ENCODE measurements around the gene MSANTD4.
A peak's percentile ranks its signal among the peaks of the same experiment; 100 is the strongest.
"Not testable (repeated sequence)": the region's sequence is repeated elsewhere in the genome, so short reads cannot be mapped to it uniquely, and the experiment has no call there.

MSANTD4 gene

GRCh38 chr11:106012744-106013143, 9.3 kb downstream of the MSANTD4 start:
- DNase-seq (ENCODE audit: low read depth): peak; percentile 34

DNA sequence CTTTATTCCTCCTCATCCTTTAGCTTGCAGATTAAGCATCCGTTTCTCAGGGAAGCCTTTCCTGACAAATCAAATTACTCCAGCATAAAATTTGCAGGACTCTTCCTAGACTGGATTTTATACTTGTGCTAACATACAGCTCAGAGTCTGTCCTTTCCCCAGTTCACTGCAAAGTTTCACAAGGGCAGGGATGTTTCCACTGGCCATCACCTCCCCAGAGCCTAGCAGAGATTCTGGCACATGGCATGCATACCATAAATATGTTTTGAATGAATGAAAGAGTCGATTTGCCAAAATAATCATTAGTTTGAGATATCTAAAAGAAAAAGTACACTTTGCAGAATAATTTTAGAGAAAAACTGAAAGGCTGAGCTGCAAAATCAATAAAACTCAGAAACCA, 10.6 kb downstream of the MSANTD4 start:
- DNase-seq (ENCODE audit: low read depth): peak; percentile 24

- not testable (repeated sequence) for DNase-seq (ENCODE audit: low read depth)
These were observed 18.9 kb downstream of the MSANTD4 start for GRCh38 chr11:106003094-106003493.

- DNase-seq (ENCODE audit: low read depth): peak; percentile 17
These were observed 20.6 kb downstream of the MSANTD4 start for GRCh38 chr11:106001304-106002012.

- DNase-seq (ENCODE audit: low read depth): no peak
These were observed 30.2 kb downstream of the MSANTD4 start for GRCh38 chr11:105991888-105992287.

GRCh38 chr11:105989124-105989523, 32.9 kb downstream of the MSANTD4 start:
- DNase-seq (ENCODE audit: low read depth): no peak

DNA sequence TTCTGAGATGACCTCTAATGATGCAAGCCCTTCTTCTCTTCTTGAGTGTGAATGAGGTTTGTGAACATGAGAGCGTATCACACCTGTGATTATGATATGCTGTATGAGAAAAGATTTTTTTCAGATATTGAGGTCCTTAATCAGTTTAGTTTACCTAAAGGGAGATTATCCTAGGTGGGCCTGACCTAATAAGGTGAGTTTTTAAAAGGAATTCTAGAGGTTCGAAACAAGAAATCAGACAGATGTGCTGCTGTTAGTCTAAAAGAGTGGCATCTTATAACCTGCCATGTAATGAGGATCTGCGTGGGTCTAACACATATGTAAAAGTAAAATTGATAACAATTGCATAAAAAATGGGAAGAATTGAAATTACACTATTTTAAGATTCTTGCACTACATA, 33.8 kb downstream of the MSANTD4 start:
- DNase-seq (ENCODE audit: low read depth): no peak

DNA sequence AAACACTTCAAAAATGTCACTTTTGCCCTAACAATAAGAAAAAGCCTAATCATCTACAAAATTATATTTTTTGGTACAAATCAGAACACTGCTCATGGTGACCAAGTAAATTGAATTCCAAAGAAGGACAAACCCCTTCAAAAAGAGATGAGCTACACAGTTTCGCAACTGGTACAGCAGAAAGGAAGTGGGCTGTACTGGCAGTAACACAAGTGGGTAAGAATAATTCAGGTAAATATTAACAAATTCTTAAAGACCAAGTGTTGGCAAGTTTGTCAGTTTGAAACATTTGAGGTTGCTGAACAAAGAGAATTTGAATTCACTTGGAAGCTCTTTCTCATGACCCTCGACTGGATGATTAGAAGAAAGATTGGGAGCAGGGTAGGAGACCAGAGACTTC, 35.5 kb downstream of the MSANTD4 start:
- DNase-seq (ENCODE audit: low read depth): no peak

DNA sequence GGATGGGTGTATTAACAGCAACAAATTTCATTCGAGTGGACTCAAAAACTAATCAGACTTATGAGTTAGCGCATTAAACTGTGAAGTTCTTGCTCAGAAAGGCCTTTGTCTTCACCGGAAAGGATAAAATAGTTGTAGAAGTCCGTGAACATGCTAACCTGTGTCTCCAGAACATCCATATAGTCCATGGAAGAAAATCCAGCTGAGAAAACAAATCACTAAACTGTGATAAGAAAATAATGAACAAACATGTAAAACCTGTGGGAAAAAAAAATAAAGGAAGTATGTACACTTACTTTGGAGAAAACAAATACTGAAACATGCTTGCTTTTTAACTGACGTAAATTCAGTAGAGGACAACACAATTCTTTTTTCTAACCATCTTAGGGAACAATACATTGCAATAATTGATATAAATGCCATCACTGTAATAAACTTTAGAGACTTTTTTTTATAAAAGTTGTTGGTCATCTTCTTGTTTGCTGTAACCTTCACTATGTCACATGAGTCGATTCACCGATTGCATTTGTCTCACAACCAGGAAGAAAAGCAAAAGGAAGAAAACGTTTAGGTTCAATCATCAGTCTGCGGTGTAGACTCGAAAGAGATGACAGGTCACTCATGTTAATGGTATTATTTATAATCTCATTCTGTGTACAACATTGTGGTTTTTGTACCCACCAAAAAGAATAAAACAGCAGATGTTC, 41.9 kb downstream of the MSANTD4 start:
- no peak for DNase-seq (ENCODE audit: low read depth)

DNA sequence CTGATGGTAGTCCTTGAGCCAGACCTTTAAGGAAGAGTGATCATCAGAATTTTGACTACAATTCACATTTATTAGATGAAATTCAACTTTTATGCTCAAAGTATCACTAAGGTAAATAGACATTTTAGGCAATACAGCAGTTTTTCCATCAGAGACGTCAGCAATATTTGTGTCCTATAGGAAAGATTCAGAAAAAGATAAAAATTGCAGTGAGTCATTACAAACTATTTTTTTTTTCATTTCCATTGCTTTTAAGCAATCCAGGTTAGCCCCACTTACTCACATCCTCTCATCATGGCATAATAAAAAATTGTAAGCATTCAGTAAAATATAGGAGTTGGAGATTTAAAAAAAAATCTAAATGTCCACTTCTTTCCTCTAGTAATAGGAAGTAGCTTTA, 46.9 kb downstream of the MSANTD4 start:
- DNase-seq (ENCODE audit: low read depth): no peak

DNA sequence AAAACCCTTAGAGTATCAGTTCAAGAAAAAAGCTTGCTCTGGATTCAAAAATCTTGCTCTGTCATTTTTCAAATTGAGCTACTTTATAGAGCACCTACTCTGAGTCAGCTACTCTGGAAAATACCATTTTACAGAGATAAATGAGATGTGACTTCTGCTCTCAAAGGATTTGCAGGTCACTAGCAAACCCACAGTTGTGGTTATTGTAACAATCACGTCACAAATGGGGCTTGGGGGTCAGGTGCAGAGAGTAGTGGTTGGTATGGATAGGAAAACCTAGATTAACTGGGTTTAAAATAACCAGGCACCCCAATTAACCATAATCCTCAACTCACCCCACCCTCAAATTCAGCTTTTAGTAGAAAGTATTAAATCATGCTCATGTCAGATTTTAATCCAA, 52.3 kb downstream of the MSANTD4 start:
- DNase-seq (ENCODE audit: low read depth): no peak

DNA sequence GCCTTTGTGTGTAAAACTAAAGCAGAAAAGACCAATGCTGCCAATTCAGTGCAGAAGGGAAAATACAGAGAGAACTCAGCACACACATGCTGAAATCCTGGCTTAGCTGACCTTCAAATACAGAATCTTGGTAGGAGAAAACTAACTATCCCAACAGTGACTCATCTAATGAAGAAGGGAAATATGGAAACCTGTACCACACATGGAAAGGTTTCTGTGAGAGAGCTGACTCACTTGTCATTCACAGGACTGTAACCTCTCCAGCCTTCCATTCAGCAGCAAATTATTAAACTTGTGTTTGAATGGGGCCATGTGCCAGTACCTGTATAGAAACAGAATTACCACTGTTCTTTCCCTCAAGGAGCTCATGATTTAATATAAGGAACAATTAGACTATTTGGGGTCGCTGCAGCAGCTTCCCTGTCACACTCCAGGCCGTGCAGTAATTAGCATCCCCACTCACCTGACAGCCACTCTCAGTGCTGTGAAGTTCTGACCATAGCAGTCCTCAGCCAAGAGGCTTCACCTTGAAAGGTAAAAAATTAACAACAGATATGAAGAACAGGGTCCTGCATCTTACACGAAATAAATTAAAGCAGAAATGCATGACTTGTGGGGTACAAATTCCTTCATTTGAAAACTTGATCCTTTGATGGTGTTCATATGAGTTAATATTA, 53.9 kb downstream of the MSANTD4 start:
- no peak for DNase-seq (ENCODE audit: low read depth)

GRCh38 chr11:105960252-105961245, 61.5 kb downstream of the MSANTD4 start:
- DNase-seq (ENCODE audit: low read depth): no peak

Data from EH (cell line).